H1 (cell line): ENCODE measurements around the gene LGALS1. TPM values are rescaled to one million over a fixed set of nuclear protein-coding genes. Genes with fewer than 3 reads are reported as not detected.

Source experiments
- CTCF ChIA-PET: fragments of 300-600 bp; sonication (Branson Sonifier 250); formaldehyde crosslinking; loops from one replicate; lab custom pipeline; 2021; ENCODE audit not compliant: partially characterized antibody; lab: Charles Lee
- POLR2A ChIA-PET: fragments of 300-600 bp; sonication (Branson Sonifier 250); formaldehyde crosslinking; loops from one replicate; lab custom pipeline; 2021; ENCODE audit warnings: inconsistent platforms; ENCODE audit not compliant: partially characterized antibody; lab: Charles Lee
- DNase-seq, 2 experiments: peaks; one replicate each; pipeline versions ENCODE4 v3.0.0 to v3.0.0-alpha.2; 2010 to 2022; ENCODE audit warnings: low spot score in 2 of 2, low read depth in 1 of 2, mixed read lengths in 1 of 2
- FAIRE-seq: peaks from 2 replicates; lab custom pipeline; 2011; peaks lifted over from hg19 to GRCh38; lab: Jason Lieb, UNC
- H2AFZ ChIP-seq: 2 replicates; pipeline ENCODE4 v1.8.1; 2012; ENCODE audit warnings: low read length, inconsistent platforms
- H2AK5ac ChIP-seq: 2 replicates; pipeline ENCODE4 v1.6.1; 2013; ENCODE audit warnings: low read depth, low read length
- H2BK120ac ChIP-seq: replicated peaks from 2 replicates; pipeline ENCODE3; 2013; ENCODE audit warnings: low read depth, low read length, inconsistent platforms
- H2BK12ac ChIP-seq: 2 replicates; pipeline ENCODE4 v1.6.1; 2013; ENCODE audit warnings: low read depth, low read length
- H2BK15ac ChIP-seq: 2 replicates; pipeline ENCODE4 v1.6.1; 2013; ENCODE audit warnings: low read length
- H2BK20ac ChIP-seq: 2 replicates; pipeline ENCODE4 v1.6.1; 2013; ENCODE audit warnings: low read length
- H2BK5ac ChIP-seq: 2 replicates; pipeline ENCODE4 v1.6.1; 2013; ENCODE audit warnings: low read depth, low read length
- H3K14ac ChIP-seq: 2 replicates; pipeline ENCODE4 v1.6.1; 2013; ENCODE audit warnings: inconsistent platforms; ENCODE audit not compliant: insufficient read length
- H3K18ac ChIP-seq: 2 replicates; pipeline ENCODE4 v1.6.1; 2013; ENCODE audit warnings: low read length; ENCODE audit errors: extremely low read depth
- H3K23ac ChIP-seq: 2 replicates; pipeline ENCODE4 v1.6.1; 2013; ENCODE audit warnings: inconsistent platforms; ENCODE audit not compliant: insufficient read length
- H3K23me2 ChIP-seq: 2 replicates; pipeline ENCODE4 v1.6.1; 2013; ENCODE audit warnings: low read depth, low read length
- H3K27ac ChIP-seq: 2 replicates; pipeline ENCODE4 v1.6.1; 2011; ENCODE audit warnings: low read depth, low read length, inconsistent platforms
- H3K27me3 ChIP-seq, 4 experiments: replicated peaks in 1 of 4; 1 replicate in 1 of 4; 2 replicates in 3 of 4; pipeline versions ENCODE4 v1.6.1 to v1.8.1; 2011 to 2013; ENCODE audit warnings: low read length in 3 of 4, mild to moderate bottlenecking in 3 of 4, inconsistent platforms in 2 of 4, mixed read lengths in 2 of 4, moderate library complexity in 1 of 4; ENCODE audit not compliant: control insufficient read depth in 3 of 4, insufficient read depth in 3 of 4; ENCODE audit errors: extremely low read depth in 1 of 4
- H3K36me3 ChIP-seq, 4 experiments: 2 replicates each; pipeline versions ENCODE4 v1.6.1 to v1.8.1; 2011 to 2013; ENCODE audit warnings: mild to moderate bottlenecking in 4 of 4, low read length in 3 of 4, moderate library complexity in 2 of 4, control low read depth in 1 of 4, inconsistent platforms in 1 of 4; ENCODE audit not compliant: insufficient read depth in 4 of 4, control insufficient read depth in 2 of 4
- H3K4ac ChIP-seq: replicated peaks from 2 replicates; pipeline ENCODE3; 2013; ENCODE audit warnings: low read length, low read depth, mixed read lengths, inconsistent platforms; ENCODE audit not compliant: insufficient read length
- H3K4me1 ChIP-seq, 4 experiments: replicated peaks in 1 of 4; 1 replicate in 1 of 4; 2 replicates in 3 of 4; pipeline versions ENCODE4 v1.6.1 to v1.8.1; 2011 to 2013; ENCODE audit warnings: low read length in 3 of 4, inconsistent platforms in 2 of 4, mixed read lengths in 1 of 4; ENCODE audit not compliant: insufficient read depth in 4 of 4, control insufficient read depth in 3 of 4
- H3K4me2 ChIP-seq, 2 experiments: 2 replicates each; pipeline versions ENCODE4 v1.6.1 to v1.8.1; 2011 to 2013; ENCODE audit warnings: low read depth in 2 of 2, low read length in 2 of 2, control low read depth in 1 of 2, inconsistent platforms in 1 of 2, mild to moderate bottlenecking in 1 of 2; ENCODE audit not compliant: insufficient read depth in 1 of 2
- H3K4me3 ChIP-seq, 4 experiments: fragments of 200-600, 300-600 bp in 1 of 4; sonication (generic), shearing (Covaris generic), sonication (Bioruptor Twin) in 1 of 4; 2 replicates each; pipeline versions ENCODE4 v1.5.1 to v1.8.1; 2011 to 2016; ENCODE audit warnings: low read length in 4 of 4, low read depth in 3 of 4, control low read depth in 2 of 4, inconsistent platforms in 2 of 4, mild to moderate bottlenecking in 2 of 4, mixed read lengths in 1 of 4, moderate library complexity in 1 of 4; ENCODE audit not compliant: insufficient read depth in 2 of 4; ENCODE audit errors: extremely low read depth in 1 of 4
- H3K56ac ChIP-seq: replicated peaks from 2 replicates; pipeline ENCODE3; 2013; ENCODE audit warnings: low read depth, mild to moderate bottlenecking, mixed read lengths, low read length, inconsistent platforms; ENCODE audit not compliant: insufficient read length
- H3K79me1 ChIP-seq: 2 replicates; pipeline ENCODE4 v1.6.1; 2013; ENCODE audit warnings: low read depth, low read length, control low read depth
- H3K79me2 ChIP-seq, 2 experiments: 2 replicates each; pipeline versions ENCODE4 v1.6.1 to v1.8.1; 2012 to 2013; ENCODE audit warnings: low read length in 2 of 2, mild to moderate bottlenecking in 2 of 2, inconsistent platforms in 1 of 2; ENCODE audit not compliant: insufficient read depth in 2 of 2, control insufficient read depth in 1 of 2
- H3K9ac ChIP-seq, 4 experiments: replicated peaks in 1 of 4; 1 replicate in 1 of 4; 2 replicates in 3 of 4; pipeline versions ENCODE4 v1.6.1 to v1.8.1; 2011 to 2013; ENCODE audit warnings: low read depth in 3 of 4, low read length in 3 of 4, control low read depth in 2 of 4, mild to moderate bottlenecking in 2 of 4, moderate library complexity in 2 of 4, inconsistent platforms in 1 of 4; ENCODE audit errors: extremely low read depth in 1 of 4
- H3K9me3 ChIP-seq, 2 experiments: 2 replicates each; pipeline versions ENCODE4 v1.6.1 to v1.8.1; 2012 to 2013; ENCODE audit warnings: mild to moderate bottlenecking in 2 of 2, moderate library complexity in 2 of 2, control low read depth in 1 of 2, inconsistent platforms in 1 of 2, low read depth in 1 of 2, low read length in 1 of 2, mixed read lengths in 1 of 2; ENCODE audit not compliant: insufficient read depth in 2 of 2
- H4K20me1 ChIP-seq, 2 experiments: replicated peaks in 1 of 2; 2 replicates each; pipeline versions ENCODE3 to v1.8.1; 2011 to 2013; ENCODE audit warnings: inconsistent platforms in 2 of 2, low read length in 2 of 2, mild to moderate bottlenecking in 1 of 2; ENCODE audit not compliant: insufficient read depth in 2 of 2, control insufficient read depth in 1 of 2
- H4K5ac ChIP-seq: 2 replicates; pipeline ENCODE4 v1.6.1; 2013; ENCODE audit warnings: low read length, low read depth, mixed read lengths, inconsistent platforms; ENCODE audit not compliant: insufficient read length
- H4K8ac ChIP-seq: 2 replicates; pipeline ENCODE4 v1.8.0; 2013; ENCODE audit warnings: mild to moderate bottlenecking, moderate library complexity, low read length, inconsistent platforms; ENCODE audit not compliant: insufficient read depth; ENCODE audit errors: extremely low read depth
- H4K91ac ChIP-seq: replicated peaks from 2 replicates; pipeline ENCODE3; 2013; ENCODE audit warnings: low read length, mixed read lengths, inconsistent platforms; ENCODE audit not compliant: insufficient read length
- CHD1 ChIP-seq: IDR thresholded peaks from 2 replicates; pipeline ENCODE4 v1.6.1; 2012; ENCODE audit warnings: low read depth, low read length, improper control_type of control experiment
- GTF2F1 ChIP-seq: IDR thresholded peaks from 2 replicates; pipeline ENCODE4 v1.6.1; 2012; ENCODE audit warnings: low read depth, low read length, improper control_type of control experiment, borderline replicate concordance
- SIX5 ChIP-seq: IDR thresholded peaks from 2 replicates; pipeline ENCODE4 v1.6.1; 2011; ENCODE audit warnings: mild to moderate bottlenecking, low read depth, low read length
- TBP ChIP-seq: IDR thresholded peaks from 2 replicates; pipeline ENCODE4 v1.6.1; 2011; ENCODE audit warnings: low read depth, low read length, improper control_type of control experiment
- WGBS, 2 experiments: shearing (Covaris generic) in 1 of 2; methylation state at CpG; one replicate each; pipeline versions ENCODE4 v1.1.6 to v1.1.7; 2013 to 2015; ENCODE audit warnings: low lambda C conversion rate in 2 of 2, mixed read lengths in 2 of 2, inconsistent platforms in 1 of 2, low coverage in 1 of 2, missing lambda C conversion rate in 1 of 2; ENCODE audit not compliant: insufficient replicate concordance in 2 of 2, insufficient coverage in 1 of 2, insufficient read length in 1 of 2; ENCODE audit errors: extremely low coverage in 1 of 2, missing lambda C conversion rate in 1 of 2; 5-methylcytosine and 5-hydroxymethylcytosine counted together
- polyA plus RNA-seq, 7 experiments: library from polyadenylated mRNA; depleted of rRNA in 3 of 7; stranded (reverse) in 5 of 7; unstranded in 2 of 7; fragments of >200 nt in 5 of 7; fragments of 200-250 nt in 2 of 7; gene quantifications; 1 replicate in 5 of 7; 2 replicates in 1 of 7; 4 replicates in 1 of 7; pipeline versions ENCODE4 v1.2.1 to v1.2.3, GENCODE V29; 2011 to 2013; ENCODE audit warnings: missing spikeins in 2 of 7, mixed read lengths in 2 of 7
- small RNA-seq: library from polyadenylated mRNA; stranded (forward); fragments of <200 nt; extraction: miRNeasy Mini kit (QIAGEN cat#:217004); gene quantifications from one replicate; pipeline ENCODE3, GENCODE V24; 2013; ENCODE audit not compliant: insufficient read depth
- total RNA-seq: library from RNA; stranded (reverse); fragmentation: NEBNext Ultra II Directional; extraction: Animal tissue kit (Norgen Biotek cat#: 25700); gene quantifications from 2 replicates; pipeline ENCODE4 v1.2.1, GENCODE V29; 2021

Gene LGALS1
- total and polyA plus RNA-seq, 2 of the 8 experiments (the other 6 are each of a cell fraction or from before 2014, with no cell fraction given) = 12.0 to 92.4 TPM

- FAIRE-seq (no peak), DNase-seq (no peak)
- H2BK15ac ChIP-seq = no peak overlapping the region
- H3K27me3 ChIP-seq = peaks cover 0 to 4% (median 0%) of the 10 kb centered on the region in 4 experiments; a peak in 4 of 7 replicates
- no peak overlapping the region for H3K4ac ChIP-seq
- POLR2A ChIA-PET = interaction anchor here (0.6 to 1.6 kb wide), 10 partner anchors 8 to 528 kb away, joined by 3 to 5 read pairs (median 3); no protein-coding TSS in a partner anchor
- H3K27ac ChIP-seq = no peak overlapping the region
- CTCF ChIA-PET = interaction anchor here (0.5 to 1.7 kb wide), 8 partner anchors 9 to 944 kb away, joined by 3 to 8 read pairs (median 4); no protein-coding TSS in a partner anchor
- H2BK120ac ChIP-seq = no peak overlapping the region
- H3K56ac ChIP-seq = no peak overlapping the region
- TF ChIP-seq CHD1 (no peak), SIX5 (no peak), GTF2F1 (no peak), TBP (no peak)
- WGBS, 2 experiments = 90% methylated on average over 1 of the region's 1 CpG; no CpG with 5 or more reads in 1 of the 2 experiments
- no peak overlapping the region for H3K23ac ChIP-seq
- H2AK5ac ChIP-seq = no peak overlapping the region
- no peak overlapping the region for H2BK12ac ChIP-seq
- H2BK20ac ChIP-seq = no peak overlapping the region
- no peaks in the 10 kb centered on the region for H3K4me1 ChIP-seq
- no peak overlapping the region for H3K18ac ChIP-seq
- H4K5ac ChIP-seq = no peak overlapping the region
- H3K9me3 ChIP-seq = no peaks in the 10 kb centered on the region
- no peak overlapping the region for H3K4me3 ChIP-seq
- H4K91ac ChIP-seq = no peak overlapping the region
- no peaks in the 10 kb centered on the region for H3K79me1 ChIP-seq
- H3K36me3 ChIP-seq = peaks cover 0 to 14% (median 6%) of the 10 kb centered on the region in 4 experiments; a peak in 4 of 8 replicates
- no peak overlapping the region for H3K4me2 ChIP-seq
- H3K79me2 ChIP-seq = no peaks in the 10 kb centered on the region
- H4K20me1 ChIP-seq = peaks cover 0 to 7% of the 10 kb centered on the region in 2 experiments
- H3K9ac ChIP-seq = no peak overlapping the region
- no peak overlapping the region for H4K8ac ChIP-seq
- H3K14ac ChIP-seq = no peak overlapping the region
- H3K23me2 ChIP-seq = no peaks in the 10 kb centered on the region
- H2BK5ac ChIP-seq = no peak overlapping the region
- H2AFZ ChIP-seq = no peak overlapping the region
Measured at GRCh38 chr22:37728620-37729019, 53.2 kb downstream of the LGALS1 start.

Small RNAs within 50 kb of the gene (small RNA-seq; reads per million reads assigned to genes)
- not detected for gene RN7SL385P

Other genes with a start within 250 kb of the LGALS1 start
- gene ELFN2, start 248.2 kb upstream of the LGALS1 start, total RNA-seq = 0.63 and 0.88 TPM in 2 replicates
- 0.88 and 1.3 TPM in 2 replicates for gene ELFN2, start 248.2 kb upstream of the LGALS1 start, polyA plus RNA-seq (2011; rRNA removed)
- gene MFNG, start 189.3 kb upstream of the LGALS1 start, total RNA-seq = 1.7 and 1.8 TPM in 2 replicates
- 5.5 and 8.0 TPM in 2 replicates for gene MFNG, start 189.3 kb upstream of the LGALS1 start, polyA plus RNA-seq (2011; rRNA removed)
- gene CARD10, start 156.2 kb upstream of the LGALS1 start, total RNA-seq = 14.4 and 14.6 TPM in 2 replicates
- 13.5 and 17.4 TPM in 2 replicates for gene CARD10, start 156.2 kb upstream of the LGALS1 start, polyA plus RNA-seq (2011; rRNA removed)
- gene CDC42EP1, start 115.2 kb upstream of the LGALS1 start, total RNA-seq = 10.1 and 11.2 TPM in 2 replicates
- 8.3 and 15.4 TPM in 2 replicates for gene CDC42EP1, start 115.2 kb upstream of the LGALS1 start, polyA plus RNA-seq (2011; rRNA removed)
- not detected in 2 replicates for gene LGALS2, start 95.5 kb upstream of the LGALS1 start, total RNA-seq
- not detected in 2 replicates for gene LGALS2, start 95.5 kb upstream of the LGALS1 start, polyA plus RNA-seq (2011; rRNA removed)
- 46.5 and 49.3 TPM in 2 replicates for gene GGA1, start 66.8 kb upstream of the LGALS1 start, total RNA-seq
- 57.2 and 81.0 TPM in 2 replicates for gene GGA1, start 66.8 kb upstream of the LGALS1 start, polyA plus RNA-seq (2011; rRNA removed)
- 32.4 and 40.3 TPM in 2 replicates for gene SH3BP1, start 36.0 kb upstream of the LGALS1 start, total RNA-seq
- gene SH3BP1, start 36.0 kb upstream of the LGALS1 start, polyA plus RNA-seq (2011; rRNA removed) = 23.9 and 34.8 TPM in 2 replicates
- gene PDXP, start 16.9 kb upstream of the LGALS1 start, total RNA-seq = 35.7 and 36.6 TPM in 2 replicates
- 67.7 and 74.8 TPM in 2 replicates for gene PDXP, start 16.9 kb upstream of the LGALS1 start, polyA plus RNA-seq (2011; rRNA removed)
- 26.7 and 28.3 TPM in 2 replicates for gene NOL12, start 10.7 kb downstream of the LGALS1 start, total RNA-seq
- 25.3 TPM in 2 replicates for gene NOL12, start 10.7 kb downstream of the LGALS1 start, polyA plus RNA-seq (2011; rRNA removed)
- gene TRIOBP, start 21.4 kb downstream of the LGALS1 start, total RNA-seq = 27.3 and 29.1 TPM in 2 replicates
- gene TRIOBP, start 21.4 kb downstream of the LGALS1 start, polyA plus RNA-seq (2011; rRNA removed) = 18.2 and 36.0 TPM in 2 replicates
- gene GCAT, start 132.3 kb downstream of the LGALS1 start, total RNA-seq = 24.3 and 24.5 TPM in 2 replicates
- gene GCAT, start 132.3 kb downstream of the LGALS1 start, polyA plus RNA-seq (2011; rRNA removed) = 47.5 and 51.7 TPM in 2 replicates
- gene GALR3, start 147.7 kb downstream of the LGALS1 start, total RNA-seq = 0.46 and 0.84 TPM in 2 replicates
- gene GALR3, start 147.7 kb downstream of the LGALS1 start, polyA plus RNA-seq (2011; rRNA removed) = 0.77 and 1.1 TPM in 2 replicates
- gene ANKRD54, start 168.7 kb downstream of the LGALS1 start, total RNA-seq = 13.3 and 13.7 TPM in 2 replicates
- gene ANKRD54, start 168.7 kb downstream of the LGALS1 start, polyA plus RNA-seq (2011; rRNA removed) = 16.7 and 18.8 TPM in 2 replicates
- gene EIF3L, start 173.8 kb downstream of the LGALS1 start, total RNA-seq = 622 and 639 TPM in 2 replicates
- 588 and 886 TPM in 2 replicates for gene EIF3L, start 173.8 kb downstream of the LGALS1 start, polyA plus RNA-seq (2011; rRNA removed)
- gene MICALL1, start 230.7 kb downstream of the LGALS1 start, total RNA-seq = 25.8 and 32.1 TPM in 2 replicates
- 17.7 and 23.4 TPM in 2 replicates for gene MICALL1, start 230.7 kb downstream of the LGALS1 start, polyA plus RNA-seq (2011; rRNA removed)